Fibroblast of skin of scalp (primary cell): Measurements from ENCODE around the gene LCN9.
"Not testable (repeated sequence)": the region's sequence is repeated elsewhere in the genome, so short reads cannot be mapped to it uniquely, and the experiment has no call there.

Experiments used
- DNase-seq: peaks from one replicate; pipeline ENCODE4 v3.0.0-alpha.2; 2013

Gene LCN9

GRCh38 chr9:135648494-135649410, 14.4 kb upstream of the LCN9 start:
- DNase-seq, result no peak

- DNase-seq, result no peak
Measured at GRCh38 chr9:135649508-135649907, 13.6 kb upstream of the LCN9 start.

GRCh38 chr9:135650408-135650807, 12.7 kb upstream of the LCN9 start:
- DNase-seq, result no peak

GRCh38 chr9:135655317-135655716, 7.8 kb upstream of the LCN9 start:
- DNase-seq, result no peak

- no peak for DNase-seq
Measured at GRCh38 chr9:135657416-135657815, 5.7 kb upstream of the LCN9 start.

GRCh38 chr9:135659252-135659651, 3.9 kb upstream of the LCN9 start:
- DNase-seq, result no peak

- no peak for DNase-seq
Measured at GRCh38 chr9:135660407-135660806, 2.7 kb upstream of the LCN9 start.

GRCh38 chr9:135661816-135662560, 1.1 kb upstream of the LCN9 start:
- no peak for DNase-seq

GRCh38 chr9:135663451-135663770, 302 bp downstream of the LCN9 start:
- DNase-seq, result no peak

- DNase-seq, result no peak
Measured at GRCh38 chr9:135663857-135664256, 748 bp downstream of the LCN9 start.

GRCh38 chr9:135664266-135664665, 1.2 kb downstream of the LCN9 start:
- DNase-seq, result no peak

- DNase-seq, result no peak
Measured at GRCh38 chr9:135664801-135665794, 2.0 kb downstream of the LCN9 start.

- no peak for DNase-seq
Measured at GRCh38 chr9:135665795-135666189, 2.7 kb downstream of the LCN9 start.

GRCh38 chr9:135666534-135667462, 3.7 kb downstream of the LCN9 start:
- no peak for DNase-seq

GRCh38 chr9:135667463-135668001, 4.4 kb downstream of the LCN9 start:
- DNase-seq, result no peak

- DNase-seq, result not testable (repeated sequence)
Measured at GRCh38 chr9:135669018-135669417, 5.9 kb downstream of the LCN9 start.

GRCh38 chr9:135669616-135670285, 6.6 kb downstream of the LCN9 start:
- no peak for DNase-seq

GRCh38 chr9:135670721-135671590, 7.8 kb downstream of the LCN9 start:
- DNase-seq, result no peak

- no peak for DNase-seq
Measured at GRCh38 chr9:135671591-135672041, 8.5 kb downstream of the LCN9 start.
